Globus pallidus (tissue), 1 donor: Measurements from ENCODE around the gene ARMC6.
"Not testable (repeated sequence)": the region's sequence is repeated elsewhere in the genome, so short reads cannot be mapped to it uniquely, and the experiment has no call there.

Experiments
- DNase-seq: peaks from one replicate; pipeline ENCODE4 v3.0.0-alpha.2; 2015; ENCODE audit warnings: low spot score

The ARMC6 gene

DNA sequence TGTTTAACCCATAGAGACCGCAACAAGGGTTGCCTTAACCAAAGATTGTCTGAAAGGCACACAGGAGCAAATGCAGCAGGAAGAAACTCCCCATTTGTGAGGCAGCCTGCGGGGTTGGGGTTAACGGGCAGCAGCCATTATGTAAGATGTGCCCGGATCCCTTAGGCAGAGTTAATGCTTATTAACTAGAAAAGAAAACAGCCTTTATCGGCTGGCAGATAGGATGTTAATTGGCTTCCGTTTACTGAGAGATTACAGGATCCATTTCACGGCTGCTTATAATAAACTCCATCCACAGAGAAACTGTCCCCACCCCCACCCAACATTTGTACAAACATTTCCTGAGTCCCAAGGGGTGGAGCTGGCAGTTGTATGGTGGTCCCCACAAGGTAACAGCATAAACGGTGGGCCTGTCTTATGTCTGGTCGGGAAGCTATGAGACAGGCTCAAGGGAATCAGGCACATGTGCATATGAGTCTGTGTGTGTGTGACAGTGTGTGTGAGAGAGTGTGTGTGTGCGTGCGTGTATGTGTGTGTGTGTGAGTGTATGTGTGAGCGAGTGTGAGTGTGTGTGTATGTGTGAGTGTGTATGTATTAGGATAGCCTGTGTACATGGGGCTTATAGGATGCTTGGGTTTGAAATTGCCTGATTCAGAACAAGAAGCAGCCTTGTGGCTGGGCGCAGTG is 40.9 kb downstream of the ARMC6 start:
- no peak for DNase-seq

DNA sequence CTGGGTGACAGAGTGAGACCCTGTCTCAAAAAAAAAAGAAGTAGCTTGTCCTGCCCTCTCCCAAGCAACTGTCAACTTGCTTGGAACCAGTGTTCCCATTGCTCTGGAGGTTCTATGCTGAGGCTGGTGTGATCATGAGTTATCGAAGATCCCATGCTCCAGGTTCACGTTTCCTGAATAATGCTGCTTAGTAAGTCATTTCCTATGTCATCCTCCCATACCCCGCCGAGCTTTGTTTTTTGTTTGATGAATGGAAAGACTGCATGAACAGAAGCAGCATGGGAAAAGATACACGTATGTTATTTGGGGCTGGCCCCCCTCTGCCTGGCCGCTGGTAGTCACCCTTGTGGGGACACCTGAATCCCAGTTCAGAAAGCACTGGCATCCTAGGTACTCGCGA is 41.7 kb downstream of the ARMC6 start:
- DNase-seq, result no peak

DNA sequence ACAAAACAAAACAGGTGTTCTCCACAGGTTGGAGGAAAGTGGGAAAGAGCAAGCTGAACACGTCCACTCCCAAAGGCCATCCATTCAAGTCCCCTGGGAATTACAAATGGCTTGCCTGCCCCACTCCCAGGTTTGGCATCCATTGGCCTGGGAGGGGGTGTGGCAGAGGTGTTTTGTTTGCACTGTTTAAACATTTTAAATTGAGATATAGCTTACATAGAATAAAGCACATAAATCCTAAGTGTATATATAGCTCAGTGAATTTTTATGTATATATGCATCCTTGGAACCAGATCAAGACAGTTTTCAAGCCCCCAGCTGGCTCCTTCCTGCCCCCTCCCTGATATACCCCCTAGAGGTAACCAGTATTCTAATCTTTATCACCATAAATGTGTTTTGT is 43.1 kb downstream of the ARMC6 start:
- no peak for DNase-seq

DNA sequence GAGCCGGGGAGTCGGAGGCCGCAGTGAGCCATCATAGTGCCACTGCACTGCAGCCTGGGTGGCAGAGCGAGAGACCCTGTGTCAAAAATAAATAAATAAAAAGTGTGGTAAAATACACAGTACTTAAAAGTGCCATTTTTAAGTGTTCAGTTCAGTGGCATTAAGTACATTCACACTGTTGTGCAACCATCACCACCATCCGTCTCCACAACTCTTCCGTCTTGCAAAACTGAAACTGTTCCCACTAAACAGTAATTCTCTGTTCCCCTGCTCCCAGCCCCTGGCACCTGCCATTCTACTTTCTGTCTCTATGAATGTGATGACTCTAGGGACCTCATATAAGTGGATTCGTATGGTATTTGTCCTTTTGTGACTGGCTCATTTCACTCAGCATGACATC is 43.7 kb downstream of the ARMC6 start:
- no peak for DNase-seq

DNA sequence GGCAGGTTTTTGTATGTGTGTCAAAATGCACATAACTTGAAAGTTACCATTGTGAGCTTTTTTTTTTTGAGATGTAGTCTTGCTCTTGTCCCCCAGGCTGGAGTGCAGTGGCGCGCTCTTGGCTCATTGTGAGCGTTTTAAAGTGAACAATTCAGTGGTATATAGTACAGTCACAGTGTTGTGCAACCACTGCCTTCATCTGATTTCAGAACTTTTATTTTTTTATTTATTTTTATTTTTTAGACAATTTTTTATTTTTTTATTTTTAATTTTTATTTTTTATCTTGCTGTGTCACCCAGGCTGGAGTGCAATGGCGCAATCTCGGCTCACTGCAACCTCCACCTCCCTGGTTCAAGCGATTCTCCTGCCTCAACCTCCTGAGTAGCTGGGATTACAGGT is 45.4 kb downstream of the ARMC6 start:
- no peak for DNase-seq

DNA sequence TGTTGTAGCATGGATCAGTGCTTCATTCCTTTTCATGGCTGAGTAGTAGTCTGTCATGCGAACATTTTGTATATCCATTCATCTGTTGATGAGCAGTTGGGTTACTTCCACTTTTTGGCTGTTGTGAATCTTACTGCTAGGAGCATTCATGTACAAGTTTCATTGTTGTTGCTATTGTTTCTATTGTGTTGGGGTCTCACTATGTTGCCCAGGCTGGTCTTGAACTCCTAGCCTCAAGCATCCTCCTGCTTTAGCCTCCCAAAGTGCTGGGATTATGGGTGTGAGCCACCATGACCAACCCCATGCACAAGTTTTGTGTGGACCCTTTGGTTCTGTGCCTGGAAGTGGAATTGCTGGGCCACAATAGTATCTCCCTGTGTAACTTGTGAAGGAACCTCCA is 46.2 kb downstream of the ARMC6 start:
- no peak for DNase-seq

DNA sequence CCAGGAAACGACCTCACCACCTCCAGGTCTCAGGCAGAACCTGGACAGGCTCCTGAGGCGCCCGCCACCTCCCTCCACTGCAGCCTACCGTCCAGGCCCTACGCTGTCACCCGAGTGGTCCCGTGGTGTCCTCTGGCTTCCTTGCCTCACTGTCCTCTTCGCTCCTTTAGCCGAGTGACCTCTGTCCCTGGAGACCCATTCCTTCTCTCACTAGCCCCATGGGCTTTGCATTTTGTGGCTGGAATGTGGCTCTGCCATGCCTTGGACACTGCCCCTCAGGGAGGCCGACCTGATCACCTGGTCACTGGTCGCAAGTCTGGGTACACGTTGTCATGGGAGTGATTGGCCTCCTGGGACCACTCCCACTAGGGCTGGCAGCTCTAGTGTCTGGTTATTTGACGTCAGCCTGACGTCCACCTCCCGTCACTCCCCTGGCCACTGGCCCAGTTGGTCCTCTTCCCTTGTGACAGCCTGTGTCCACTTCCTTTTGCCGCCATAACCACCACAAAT is 48.3 kb downstream of the ARMC6 start:
- no peak for DNase-seq

DNA sequence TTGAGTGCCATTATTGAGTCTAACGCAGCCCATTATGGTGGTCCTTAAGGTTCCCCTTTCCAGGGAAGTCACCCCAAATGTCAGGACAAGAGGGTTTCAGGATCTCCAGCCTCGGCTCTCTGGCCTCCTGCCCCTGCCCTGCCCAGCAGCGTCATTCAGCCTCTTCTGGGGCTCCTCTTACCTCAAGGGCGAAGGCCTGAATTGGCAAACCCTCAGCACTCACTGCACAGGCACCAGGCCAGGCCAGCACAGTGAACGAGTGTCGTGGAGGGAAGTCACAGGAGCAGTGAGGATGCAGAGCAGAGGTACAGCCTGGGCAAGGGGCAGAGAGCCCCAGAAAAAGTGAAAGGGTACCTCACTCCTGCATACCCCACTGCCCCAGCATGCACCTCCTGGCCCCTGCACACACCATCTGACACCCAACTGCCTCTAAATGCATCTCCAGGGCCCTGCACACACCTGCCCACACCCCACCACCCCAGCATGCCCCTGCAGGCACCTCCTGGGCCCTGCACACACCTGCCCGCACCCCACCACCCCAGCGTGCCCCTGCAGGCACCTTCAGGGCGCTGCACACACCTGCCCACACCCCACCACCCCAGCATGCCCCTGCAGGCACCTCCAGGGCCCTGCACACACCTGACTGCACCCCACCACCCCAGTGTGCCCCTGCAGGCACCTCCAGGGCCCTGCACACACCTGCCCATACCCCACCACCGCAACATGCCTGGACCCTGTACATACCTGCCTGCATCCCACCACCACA is 50.2 kb downstream of the ARMC6 start:
- DNase-seq, result no peak

DNA sequence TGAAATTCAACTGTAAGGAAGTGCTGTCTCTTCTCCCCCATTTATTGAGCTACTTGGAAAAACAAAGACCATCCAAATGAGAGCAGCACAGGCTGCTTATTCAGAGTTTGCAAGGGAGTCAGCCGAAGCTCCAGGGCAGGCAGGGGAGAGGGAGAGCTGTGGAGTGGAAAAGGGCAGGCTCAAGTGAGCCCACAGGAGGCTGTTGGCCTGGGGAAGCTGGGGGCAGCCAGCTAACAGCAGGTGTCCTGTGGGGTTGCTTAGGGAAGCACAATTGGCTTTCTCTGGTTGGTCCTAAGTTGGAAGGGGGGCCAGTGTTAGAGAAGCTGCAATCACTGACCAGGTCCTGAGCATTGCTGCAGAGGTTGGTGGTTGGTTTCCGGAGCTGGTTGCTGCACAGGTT is 54.3 kb downstream of the ARMC6 start:
- DNase-seq, result no peak

DNA sequence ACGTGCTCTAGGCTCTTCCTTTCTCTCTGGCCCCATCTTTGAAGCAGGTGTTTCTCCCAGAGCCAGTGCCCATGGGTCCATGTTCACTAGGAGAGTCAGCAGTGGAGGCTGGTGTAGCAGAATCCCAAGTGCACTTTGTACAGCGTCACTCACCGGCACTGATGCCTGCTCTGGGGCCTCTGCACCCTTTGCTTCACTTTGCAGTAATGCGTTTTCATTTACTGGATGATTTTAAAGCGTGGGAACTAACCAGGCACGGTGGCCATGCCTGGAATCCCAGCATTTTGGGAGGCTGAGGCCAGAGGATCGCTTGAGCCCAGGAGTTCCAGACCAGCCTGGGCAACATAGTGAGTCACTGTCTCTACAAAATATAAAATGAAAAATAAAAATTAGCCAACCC is 61.1 kb downstream of the ARMC6 start:
- no peak for DNase-seq

DNA sequence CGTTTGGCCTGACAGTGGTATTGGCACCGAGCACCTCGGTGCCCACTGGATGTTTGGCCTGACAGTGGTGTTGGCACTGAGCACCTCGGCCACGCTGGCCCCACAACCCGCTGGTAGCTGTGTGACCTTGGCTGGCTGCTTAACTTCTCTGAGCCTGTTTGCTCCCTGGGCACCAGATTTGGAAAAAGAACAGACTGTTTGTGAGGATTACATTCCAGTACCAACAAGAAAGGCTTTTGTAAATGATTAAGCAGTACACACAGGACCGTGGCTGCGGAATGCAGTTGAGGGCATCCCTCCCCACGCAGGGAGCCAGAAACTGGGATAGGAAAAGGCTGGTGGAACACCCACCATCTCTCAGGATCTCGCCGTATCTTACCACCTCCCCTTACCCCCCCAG is 62.3 kb downstream of the ARMC6 start:
- no peak for DNase-seq

DNA sequence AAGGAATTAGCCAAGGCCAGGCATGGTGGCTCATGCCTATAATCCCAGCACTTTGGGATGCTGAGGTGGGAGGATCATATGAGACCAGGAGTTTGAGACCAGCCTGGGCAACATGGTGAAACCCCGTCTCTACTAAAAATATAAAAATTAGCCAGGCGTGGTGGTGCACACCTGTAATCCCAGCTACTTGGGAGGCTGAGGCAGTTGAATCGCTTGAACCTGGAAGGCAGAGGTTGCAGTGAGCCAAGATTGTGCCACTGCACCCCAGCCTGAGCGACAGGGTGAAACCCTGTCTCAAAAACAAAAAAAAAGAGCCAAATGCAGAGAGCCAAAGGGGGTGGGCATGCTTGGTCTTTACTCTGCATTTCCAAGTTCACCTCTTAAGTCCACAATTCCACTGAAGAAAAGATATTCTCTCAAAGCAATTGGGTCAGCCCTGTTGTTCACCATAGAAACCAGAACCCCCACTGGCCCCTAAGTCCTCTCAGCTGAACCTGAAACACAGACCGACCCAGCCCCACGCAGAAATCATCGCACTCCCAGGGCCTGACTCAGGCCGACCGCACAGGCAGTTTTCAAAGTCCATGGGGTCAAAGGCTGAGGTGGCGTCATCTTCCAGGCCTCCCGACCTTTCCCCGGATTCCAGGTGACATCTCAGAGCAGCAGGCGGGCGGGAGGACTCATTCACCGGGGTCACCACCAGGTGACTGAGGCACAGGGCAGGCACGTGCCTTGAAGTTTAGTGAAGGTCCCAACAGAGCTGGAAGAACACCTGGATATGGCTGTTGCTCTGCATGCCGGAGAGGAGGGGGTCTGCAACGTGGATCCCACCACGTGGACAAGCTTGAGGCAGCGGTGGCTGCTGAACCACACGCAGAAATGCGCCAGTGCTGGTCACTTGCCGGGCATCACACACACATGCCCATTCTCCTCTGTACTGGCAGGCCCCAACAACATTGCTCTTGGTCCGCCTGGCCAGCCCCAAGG is 63.5 kb downstream of the ARMC6 start:
- DNase-seq, result no peak

DNA sequence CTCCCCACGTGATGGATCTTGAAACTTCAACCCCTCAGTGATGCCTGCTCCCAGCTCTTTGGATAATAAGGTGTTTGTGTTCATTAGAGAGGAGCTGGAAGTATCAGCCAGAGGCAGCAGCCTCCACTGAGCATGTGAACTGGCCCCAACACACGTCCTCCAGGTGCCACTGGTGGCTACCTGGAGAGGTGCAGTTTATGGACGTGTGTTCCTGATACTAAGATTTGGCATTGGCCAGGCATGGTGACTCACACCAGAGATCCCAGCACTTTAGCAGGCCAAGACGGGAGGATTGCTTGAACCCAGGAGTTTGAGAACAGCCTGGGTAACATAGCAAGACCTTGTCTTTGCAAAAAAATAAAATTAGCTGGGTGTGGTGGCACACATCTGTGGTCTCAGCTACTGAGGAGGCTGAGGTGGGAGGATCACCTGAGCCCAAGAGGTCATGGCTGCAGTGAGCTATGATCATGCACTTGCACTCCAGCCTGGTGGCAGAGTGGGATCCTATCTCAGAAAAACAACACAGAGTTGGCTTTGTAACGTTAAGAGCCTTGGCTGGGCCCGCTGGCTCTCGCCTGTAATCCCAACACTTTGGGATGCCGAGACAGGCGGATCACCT is 64.8 kb downstream of the ARMC6 start:
- DNase-seq, result no peak

DNA sequence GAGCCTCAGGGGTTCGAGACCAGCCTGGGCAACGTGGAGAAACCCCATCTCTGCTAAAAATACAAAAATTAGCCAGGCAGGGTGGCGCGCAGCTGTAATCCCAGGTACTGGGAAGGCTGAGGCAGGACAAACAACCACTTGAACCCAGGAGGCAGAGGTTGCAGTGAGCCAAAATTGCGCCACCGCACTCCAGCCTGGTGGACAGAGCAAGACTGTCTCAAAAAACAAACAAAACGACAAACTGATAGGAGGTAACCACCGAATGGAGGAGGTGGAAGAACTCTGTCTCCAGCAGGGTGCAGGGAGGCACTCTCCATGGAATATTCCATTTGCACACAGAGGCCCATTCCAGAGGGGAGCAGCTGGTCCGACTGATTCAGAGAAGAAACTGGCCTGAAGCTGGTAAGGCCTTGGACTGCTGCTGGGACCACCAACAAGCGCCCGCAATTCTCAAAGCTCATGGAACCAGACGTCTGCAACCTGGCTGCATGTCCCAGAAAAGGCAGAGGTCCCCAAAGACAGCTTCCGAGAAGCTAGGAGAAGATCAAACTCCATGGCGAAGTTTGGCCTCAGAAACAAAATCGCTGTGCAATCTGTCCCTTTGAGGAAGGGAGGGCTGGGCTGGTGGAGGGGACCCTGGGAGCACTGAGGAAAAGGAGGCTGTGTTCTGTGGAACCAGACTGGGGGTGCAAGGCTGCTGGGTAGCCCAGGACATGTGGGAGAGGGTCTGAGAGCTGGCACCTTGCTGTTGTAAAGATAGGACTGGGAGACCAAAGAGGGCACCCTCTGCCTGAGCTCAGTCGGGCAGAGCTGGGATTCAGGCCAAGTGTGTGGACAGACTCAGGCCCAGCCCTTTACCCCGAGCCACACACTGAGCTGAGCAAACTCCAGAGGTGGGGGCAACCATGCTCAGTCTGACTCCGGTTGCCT is 65.6 kb downstream of the ARMC6 start:
- no peak for DNase-seq

DNA sequence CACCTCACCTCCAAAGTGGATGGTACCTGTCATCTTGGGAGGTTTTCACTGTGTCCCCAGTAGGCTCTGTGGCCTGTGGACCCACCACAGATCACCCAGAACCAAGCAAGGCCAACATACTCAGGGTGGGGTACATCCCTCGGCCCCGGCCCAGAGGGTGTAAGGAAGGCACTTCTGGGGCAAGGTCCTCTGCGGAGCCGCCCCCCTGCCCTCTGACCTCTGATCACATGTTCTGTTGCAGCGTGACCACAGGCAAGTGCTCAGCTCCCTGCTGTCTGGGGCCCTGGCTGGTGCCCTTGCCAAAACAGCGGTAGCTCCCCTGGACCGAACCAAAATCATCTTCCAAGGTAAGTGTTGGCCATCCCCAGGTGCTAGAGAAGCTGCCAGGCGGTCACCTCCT is 68.1 kb downstream of the ARMC6 start:
- DNase-seq, result no peak

DNA sequence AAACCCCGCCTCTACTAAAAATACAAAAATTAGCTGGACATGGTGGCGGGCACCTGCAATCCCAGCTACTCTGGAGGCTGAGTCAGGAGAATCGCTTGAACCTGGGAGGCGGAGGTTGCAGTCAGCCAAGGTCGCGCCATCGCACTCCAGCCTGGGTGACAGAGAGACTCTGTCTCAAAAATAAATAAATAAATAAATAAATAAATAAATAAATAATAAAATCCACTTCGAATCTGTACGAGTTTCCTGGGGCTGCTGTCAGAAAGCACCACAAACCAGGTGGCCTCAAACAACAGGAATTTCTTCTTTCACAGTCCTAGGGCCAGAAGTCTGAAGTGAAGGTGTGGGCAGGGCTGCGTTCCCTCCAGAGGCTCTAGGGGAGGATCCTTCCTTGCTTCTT is 69.2 kb downstream of the ARMC6 start:
- not testable (repeated sequence) for DNase-seq

DNA sequence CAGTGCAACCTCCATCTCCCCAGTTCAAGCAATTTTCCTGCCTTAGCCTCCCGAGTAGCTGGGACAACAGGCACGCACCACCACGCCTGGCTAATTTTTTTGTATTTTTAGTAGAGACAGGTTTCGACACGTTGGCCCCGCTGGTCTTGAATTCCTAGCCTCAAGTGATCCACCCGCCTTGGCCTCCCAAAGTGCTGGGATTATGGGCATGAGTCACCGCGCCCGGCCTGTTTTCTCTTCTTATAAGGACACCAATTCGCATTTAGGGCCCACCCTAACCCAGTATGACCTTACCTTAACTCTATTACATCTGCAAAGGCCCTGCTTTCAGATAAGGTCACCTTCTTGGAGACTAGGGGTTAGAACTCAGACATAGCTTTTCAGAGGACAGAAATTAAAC is 69.8 kb downstream of the ARMC6 start:
- no peak for DNase-seq

DNA sequence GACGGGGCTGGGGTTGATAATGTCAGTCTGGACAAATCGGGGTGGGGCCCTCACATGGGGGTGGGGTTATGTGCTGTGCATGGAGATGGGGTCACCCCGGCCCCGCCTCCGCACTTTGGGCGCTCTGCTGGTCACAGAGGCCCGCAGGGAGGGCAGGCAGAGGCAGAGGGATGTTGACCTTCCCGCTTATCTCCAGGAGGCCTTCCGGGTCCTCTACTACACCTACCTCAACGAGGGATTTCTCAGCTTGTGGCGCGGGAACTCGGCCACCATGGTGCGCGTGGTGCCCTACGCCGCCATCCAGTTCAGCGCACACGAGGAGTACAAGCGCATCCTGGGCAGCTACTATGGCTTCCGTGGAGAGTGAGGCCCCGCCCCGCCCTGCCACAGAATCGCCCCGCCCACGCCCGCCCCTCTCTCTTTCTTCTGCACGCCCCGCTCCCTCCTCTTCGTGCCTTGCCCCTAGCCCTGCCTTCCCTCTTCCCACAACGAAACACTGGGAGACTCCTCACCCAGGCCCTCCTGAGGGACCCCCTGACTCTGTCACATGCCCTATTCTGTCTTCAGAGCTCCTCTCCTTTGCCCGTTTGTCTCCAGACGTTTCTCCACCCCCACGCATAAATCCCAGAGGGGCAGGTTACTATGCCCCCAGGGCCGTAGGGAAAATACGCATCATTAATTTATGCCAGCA is 72.1 kb downstream of the ARMC6 start:
- no peak for DNase-seq

DNA sequence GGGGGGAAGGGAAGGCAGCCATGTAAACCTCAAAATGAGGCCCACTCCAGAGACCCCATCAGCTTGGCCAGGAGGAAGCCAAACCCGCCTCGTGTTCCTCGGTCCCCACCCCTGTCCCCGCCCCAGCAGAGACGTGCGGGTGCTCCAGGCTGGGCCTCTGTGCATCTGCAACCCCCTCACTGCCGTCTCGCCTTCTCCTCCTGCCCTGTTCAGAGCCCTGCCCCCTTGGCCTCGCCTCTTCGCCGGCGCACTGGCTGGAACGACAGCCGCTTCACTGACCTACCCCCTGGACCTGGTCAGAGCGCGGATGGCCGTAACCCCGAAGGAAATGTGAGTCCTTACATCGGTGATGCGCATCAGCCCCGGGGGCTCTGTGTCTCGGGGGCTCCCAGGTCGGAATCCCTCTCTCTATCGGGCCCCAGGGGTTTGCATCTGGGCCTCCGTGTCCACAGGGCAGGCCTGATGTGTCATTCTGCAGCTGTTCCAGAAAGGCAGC is 72.7 kb downstream of the ARMC6 start:
- DNase-seq, result no peak

DNA sequence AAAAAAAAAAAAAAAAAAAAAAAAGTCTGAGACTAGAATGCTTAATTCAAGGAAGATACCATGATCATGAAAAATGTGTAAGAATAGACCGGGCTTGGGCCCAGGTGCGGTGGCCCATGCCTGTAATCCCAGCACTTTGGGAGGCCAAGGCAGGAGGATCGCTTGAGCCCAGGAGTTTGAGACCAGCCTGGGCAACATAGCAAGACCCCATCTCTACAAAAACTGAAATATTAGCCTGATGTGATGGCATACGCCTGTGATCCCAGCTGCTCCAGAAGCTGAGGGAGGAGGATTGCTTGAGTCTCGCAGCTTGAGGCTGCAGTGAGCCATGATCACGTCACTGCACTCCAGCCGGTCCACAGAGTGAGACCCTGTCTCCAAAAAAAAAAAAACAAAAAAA is 73.5 kb downstream of the ARMC6 start:
- DNase-seq, result not testable (repeated sequence)
